LNCaP clone FGC (cell line): ENCODE measurements around the gene KDM4B.

ENCODE experiments used
- DNase-seq: peaks from one replicate; pipeline ENCODE4 v3.0.0-alpha.2; 2011; ENCODE audit warnings: low read depth
- H3K4me3 ChIP-seq: 2 replicates; pipeline ENCODE4 v1.5.1; 2011; ENCODE audit warnings: mild to moderate bottlenecking, low read depth, low read length, control low read depth
- TF ChIP-seq, protein P1 (sequence below): IDR thresholded peaks from 2 replicates; pipeline ENCODE4 v1.5.1; 2012; ENCODE audit warnings: mild to moderate bottlenecking; ENCODE audit not compliant: control insufficient read depth, insufficient read depth; ENCODE audit errors: extremely low read depth

The KDM4B gene

DNA sequence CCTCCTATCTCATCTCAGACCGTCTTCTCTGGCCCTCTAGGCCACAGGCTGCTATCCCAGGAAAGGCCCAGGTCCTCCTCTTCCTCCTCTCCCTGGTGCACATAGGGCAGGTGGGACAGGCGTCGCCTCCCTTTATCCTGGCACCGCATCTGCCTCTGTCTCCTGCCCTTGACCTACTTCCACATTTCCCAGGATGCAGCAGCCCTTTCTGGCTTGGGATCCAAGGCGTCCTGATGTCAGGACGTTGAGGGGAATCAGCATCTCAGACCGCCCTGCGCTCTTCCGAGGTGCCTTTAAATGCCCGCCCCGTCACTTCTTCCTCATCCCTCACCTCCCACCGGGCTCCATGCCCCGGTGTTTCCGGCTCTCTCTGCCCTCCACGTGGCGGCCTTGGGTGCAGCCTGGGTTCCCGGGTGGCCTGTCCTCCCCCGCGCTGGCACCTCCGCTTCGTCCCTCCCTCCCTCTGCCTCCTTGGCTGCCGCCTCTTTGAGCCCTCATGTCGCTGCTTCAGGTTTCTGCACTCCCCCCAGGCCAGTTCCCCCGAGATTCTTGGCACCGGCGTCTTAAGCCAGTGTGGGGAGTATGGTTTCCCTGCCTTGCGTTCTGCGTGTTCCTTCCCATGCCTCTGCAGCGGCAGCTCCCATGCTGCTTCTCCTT lies 66.3 kb downstream of the KDM4B start:
- DNase-seq = no peak
- no peak overlapping the region for H3K4me3 ChIP-seq
- TF ChIP-seq, protein P1, sequence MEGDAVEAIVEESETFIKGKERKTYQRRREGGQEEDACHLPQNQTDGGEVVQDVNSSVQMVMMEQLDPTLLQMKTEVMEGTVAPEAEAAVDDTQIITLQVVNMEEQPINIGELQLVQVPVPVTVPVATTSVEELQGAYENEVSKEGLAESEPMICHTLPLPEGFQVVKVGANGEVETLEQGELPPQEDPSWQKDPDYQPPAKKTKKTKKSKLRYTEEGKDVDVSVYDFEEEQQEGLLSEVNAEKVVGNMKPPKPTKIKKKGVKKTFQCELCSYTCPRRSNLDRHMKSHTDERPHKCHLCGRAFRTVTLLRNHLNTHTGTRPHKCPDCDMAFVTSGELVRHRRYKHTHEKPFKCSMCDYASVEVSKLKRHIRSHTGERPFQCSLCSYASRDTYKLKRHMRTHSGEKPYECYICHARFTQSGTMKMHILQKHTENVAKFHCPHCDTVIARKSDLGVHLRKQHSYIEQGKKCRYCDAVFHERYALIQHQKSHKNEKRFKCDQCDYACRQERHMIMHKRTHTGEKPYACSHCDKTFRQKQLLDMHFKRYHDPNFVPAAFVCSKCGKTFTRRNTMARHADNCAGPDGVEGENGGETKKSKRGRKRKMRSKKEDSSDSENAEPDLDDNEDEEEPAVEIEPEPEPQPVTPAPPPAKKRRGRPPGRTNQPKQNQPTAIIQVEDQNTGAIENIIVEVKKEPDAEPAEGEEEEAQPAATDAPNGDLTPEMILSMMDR = no peak

DNA sequence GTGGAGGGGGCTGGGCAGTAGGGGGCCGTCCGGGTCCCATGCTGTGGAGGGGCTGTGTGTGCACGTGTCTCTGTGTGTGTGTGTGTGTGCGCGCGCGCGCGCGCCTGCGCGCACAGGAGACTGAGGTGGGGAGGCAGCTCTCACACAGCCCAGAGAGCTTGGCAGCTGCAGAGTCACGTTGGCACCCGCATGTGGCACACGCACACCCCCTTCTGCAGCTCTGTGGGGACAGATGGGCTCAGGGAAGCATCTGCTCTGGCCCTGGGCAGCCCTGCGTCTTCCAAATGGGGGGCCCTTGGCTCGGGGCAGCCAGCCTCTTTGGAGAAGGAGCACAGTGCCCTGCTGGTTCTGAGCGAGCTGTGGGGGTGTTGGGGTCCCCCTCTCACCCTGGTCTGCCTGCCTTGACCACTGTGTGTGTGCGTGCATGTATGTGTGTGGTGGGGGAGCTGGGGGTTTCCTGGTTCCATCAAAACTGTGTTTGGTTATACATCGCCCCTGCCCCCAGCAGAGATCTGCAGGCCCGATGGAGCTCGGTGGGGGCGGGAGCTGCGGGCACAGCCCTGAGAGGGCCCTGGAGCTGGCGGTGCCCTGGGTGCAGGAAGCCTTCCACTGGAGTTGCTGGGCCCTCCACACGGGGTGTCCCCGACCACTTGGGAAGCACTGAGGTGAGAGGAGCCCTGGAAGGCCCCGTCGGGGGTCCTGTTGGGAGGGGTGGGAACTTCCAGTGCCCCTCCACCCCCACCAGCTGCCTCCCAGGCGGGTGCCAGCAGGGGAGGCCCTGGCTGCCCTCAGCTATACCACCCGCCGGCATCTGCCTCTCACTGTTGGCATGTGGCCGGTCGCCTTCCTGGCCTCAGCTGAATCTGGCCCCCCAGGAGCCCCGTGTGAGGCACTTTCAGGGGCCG lies 67.1 kb downstream of the KDM4B start:
- H3K4me3 ChIP-seq = no peak overlapping the region
- TF ChIP-seq, protein P1 = no peak
- no peak for DNase-seq

DNA sequence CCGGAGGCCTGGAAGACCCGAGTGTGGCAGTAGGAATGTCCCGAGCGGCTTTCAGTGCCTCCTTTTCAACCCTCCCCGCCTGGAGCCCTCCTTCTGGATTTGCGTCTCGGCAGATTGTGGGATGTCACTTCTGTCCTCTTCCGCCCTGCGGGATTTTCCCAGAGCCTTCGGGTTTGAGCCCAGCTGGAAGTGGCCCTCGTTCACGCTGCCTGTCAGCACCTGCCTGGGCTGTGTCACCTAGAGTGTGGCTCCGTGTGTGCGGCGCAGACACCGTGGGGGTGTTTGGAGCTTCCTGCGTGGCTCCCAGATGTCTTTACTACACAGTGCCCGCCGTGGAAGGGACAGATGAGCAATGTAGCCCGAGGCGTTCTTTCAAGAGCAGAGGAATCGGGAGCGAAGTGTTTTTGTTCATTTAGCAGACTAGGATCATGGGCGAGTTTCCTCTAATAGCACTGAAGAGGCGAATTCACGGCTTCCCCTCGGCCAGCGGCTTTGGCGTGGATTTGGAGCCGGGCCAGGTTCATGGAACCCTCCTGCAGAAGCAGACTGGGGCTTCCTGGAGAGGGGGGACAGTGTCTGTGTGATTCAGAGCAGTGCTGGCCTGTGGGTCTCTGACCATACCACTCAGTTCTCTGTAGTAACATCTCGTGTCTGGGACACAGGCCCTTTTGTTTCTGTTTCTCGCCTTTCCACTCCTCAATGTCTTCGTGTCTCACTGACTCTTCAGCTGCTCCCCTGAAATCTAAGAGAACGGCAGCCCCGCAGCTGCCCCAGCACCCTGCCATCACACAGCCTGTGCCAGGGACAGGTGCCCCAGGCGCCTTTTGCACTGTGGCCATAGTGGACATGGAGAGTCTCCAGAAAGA lies 68.0 kb downstream of the KDM4B start:
- TF ChIP-seq, protein P1 = no peak
- no peak for DNase-seq
- H3K4me3 ChIP-seq = no peak overlapping the region

DNA sequence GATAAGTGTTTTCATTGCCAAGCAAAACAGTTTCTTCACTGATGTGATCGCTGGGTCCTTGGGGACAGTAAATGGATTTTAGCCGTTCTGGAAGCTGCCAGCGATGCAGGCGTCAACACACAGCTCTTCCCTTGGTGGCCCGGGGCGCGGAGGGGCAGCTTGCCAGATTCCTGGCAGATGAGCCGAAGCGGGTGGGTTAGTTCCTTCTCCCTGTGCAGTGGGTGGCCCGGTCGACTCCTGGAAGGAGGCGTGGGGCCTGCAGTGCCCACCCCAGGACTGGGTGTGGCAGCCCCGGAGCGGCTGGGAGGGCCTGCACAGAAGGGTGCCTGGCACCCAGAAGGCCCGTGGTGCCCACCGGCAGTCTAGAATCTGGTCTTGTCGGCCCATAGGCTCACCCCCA lies 69.0 kb downstream of the KDM4B start:
- TF ChIP-seq, protein P1 = no peak
- no peak for DNase-seq
- no peak overlapping the region for H3K4me3 ChIP-seq

DNA sequence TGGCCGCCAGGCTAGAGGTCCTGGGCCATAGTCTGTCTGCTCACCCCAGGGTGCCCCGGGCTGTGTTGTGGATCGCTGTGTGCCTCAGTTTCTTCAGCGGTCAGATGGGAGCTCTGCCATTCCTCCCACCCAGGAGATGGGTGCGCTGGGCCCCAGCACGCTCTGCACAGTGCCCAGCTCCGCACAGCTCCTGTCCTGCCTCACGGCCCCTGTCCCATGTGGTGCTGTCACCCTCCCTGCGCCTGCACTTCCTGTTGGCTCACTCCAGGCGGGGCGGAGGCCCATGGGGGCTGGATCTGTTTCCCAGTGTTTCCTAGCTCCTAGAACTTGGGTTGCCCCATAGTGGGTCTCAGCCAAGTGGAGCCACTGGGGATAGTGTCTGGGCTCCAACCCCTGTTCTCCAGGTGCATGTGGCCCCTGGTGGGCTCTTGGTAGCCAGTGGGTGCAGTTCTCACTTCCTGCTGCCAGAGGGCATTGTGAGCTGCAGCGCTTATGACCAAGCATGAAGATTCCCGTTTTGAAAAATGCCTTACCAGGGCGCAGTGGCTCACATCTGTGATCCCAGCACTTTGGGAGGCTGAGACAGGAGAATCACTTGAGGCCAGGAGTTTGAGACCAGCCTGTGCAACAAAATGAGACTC lies 69.8 kb downstream of the KDM4B start:
- no peak for DNase-seq
- H3K4me3 ChIP-seq = no peak overlapping the region
- TF ChIP-seq, protein P1 = peak; percentile 41
